ENCODE measurements around the gene RGN.
"Not testable (repeated sequence)": the region's sequence is repeated elsewhere in the genome, so short reads cannot be mapped to it uniquely, and the experiment has no call there.

The RGN gene

GRCh38 chrX:47078129-47079043 is at the start of gene RGN:
Gene RGN (plus strand): TSS chrX:47078443. CDS start chrX:47081145, 2,702 bp downstream.
- no peak for DNase-seq (ENCODE audit: low read depth in 2 of 2)

GRCh38 chrX:47030339-47030738 is 47.9 kb upstream of the RGN start:
- no peak for DNase-seq (ENCODE audit: low read depth in 2 of 2)

- DNase-seq (ENCODE audit: low read depth in 2 of 2): no peak
Measured at GRCh38 chrX:47047989-47048388, 30.3 kb upstream of the RGN start.

GRCh38 chrX:47059142-47059874 is 18.9 kb upstream of the RGN start:
- no peak for DNase-seq (ENCODE audit: low read depth in 2 of 2)

GRCh38 chrX:47060708-47061107 is 17.5 kb upstream of the RGN start:
- DNase-seq (ENCODE audit: low read depth in 2 of 2): no peak

- DNase-seq (ENCODE audit: low read depth in 2 of 2): no peak
Measured at GRCh38 chrX:47061238-47061919, 16.9 kb upstream of the RGN start.

- no peak for DNase-seq (ENCODE audit: low read depth in 2 of 2)
Measured at GRCh38 chrX:47063179-47063578, 15.1 kb upstream of the RGN start.

- DNase-seq (ENCODE audit: low read depth in 2 of 2): no peak
Measured at GRCh38 chrX:47068214-47068613, 10.0 kb upstream of the RGN start.

GRCh38 chrX:47068720-47069119 is 9.5 kb upstream of the RGN start:
- DNase-seq (ENCODE audit: low read depth in 2 of 2): no peak

GRCh38 chrX:47080215-47080914 is 2.1 kb downstream of the RGN start:
- DNase-seq (ENCODE audit: low read depth in 2 of 2): no peak

- DNase-seq (ENCODE audit: low read depth in 2 of 2): no peak
Measured at GRCh38 chrX:47080915-47081236, 2.6 kb downstream of the RGN start.

GRCh38 chrX:47091149-47091775 is 13.0 kb downstream of the RGN start:
- DNase-seq (ENCODE audit: low read depth in 2 of 2): no peak

- no peak for DNase-seq (ENCODE audit: low read depth in 2 of 2)
Measured at GRCh38 chrX:47093248-47093647, 15.0 kb downstream of the RGN start.

- DNase-seq (ENCODE audit: low read depth in 2 of 2): no peak
Measured at GRCh38 chrX:47093860-47094259, 15.6 kb downstream of the RGN start.

GRCh38 chrX:47097018-47097417 is 18.8 kb downstream of the RGN start:
- DNase-seq (ENCODE audit: low read depth in 2 of 2): no peak

GRCh38 chrX:47098338-47099094 is 20.3 kb downstream of the RGN start:
- DNase-seq (ENCODE audit: low read depth in 2 of 2): no peak

- no peak for DNase-seq (ENCODE audit: low read depth in 2 of 2)
Measured at GRCh38 chrX:47101206-47101605, 23.0 kb downstream of the RGN start.

GRCh38 chrX:47110936-47111615 is 32.8 kb downstream of the RGN start:
- not testable (repeated sequence) for DNase-seq (ENCODE audit: low read depth in 2 of 2)

- no peak for DNase-seq (ENCODE audit: low read depth in 2 of 2)
Measured at GRCh38 chrX:47112316-47112954, 34.2 kb downstream of the RGN start.

All from activated CD8-positive, alpha-beta memory T cell treated with anti-CD3 and anti-CD28 coated beads for 4 hours (primary cell).